ENCODE results near the gene COBL. TPM values are rescaled to one million over a fixed set of nuclear protein-coding genes. Genes with fewer than 3 reads are reported as not detected.

The COBL gene
- total and polyA plus RNA-seq, 10 of the 15 experiments (the other 5 are each of a cell fraction or from before 2014, with no cell fraction given), result 0.21 TPM; not detected in 9

DNA sequence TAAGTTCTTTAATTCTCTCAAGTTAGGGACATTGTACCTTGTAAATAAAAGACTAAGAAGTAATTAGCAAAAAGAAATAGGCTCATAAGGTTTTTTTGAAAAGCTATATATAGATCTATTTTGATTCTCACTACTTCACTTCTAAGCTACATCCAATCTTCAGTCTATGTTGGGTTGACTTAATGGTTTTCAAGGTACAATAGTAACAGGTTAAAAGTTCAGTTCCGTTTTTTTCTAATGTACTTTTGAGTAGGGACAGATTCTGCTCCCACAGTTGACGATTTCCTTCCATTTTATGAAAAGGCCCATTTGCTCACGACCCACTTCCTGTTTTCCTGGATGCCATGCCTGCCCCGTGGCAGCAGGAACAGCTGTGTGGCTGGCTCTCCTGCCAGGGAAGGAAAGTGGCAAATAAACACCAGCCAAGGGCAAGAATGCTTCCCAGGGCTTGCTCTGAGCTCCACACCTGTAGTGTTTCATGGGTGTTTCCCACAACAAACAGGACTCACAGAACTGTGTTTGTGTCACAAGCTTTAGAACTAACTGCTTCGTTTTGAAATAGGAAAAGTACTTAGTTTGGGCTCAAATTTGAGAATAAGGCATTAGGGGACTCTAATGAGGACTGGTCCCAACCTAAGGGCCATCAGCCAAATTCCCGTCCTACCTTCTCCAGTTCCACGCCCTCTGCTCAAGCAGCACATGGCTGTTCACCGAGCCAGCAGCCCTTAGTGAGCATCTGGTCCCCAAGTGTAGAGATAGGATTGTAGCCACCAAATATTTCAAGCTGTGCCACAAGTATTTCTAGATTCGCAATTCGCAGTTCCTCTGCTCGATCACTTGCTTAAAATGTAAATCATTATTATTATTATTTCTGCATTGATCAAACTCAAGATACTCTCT lies 240.7 kb downstream of the COBL start:
- POLR2A ChIA-PET, result no interaction called here
- TF ChIP-seq RFX5 (IDR thresholded peaks at IDR 0.05; ENCODE audit: low read depth, low read length), result no peak
- no peak for TF ChIP-seq ASH2L (IDR thresholded peaks at IDR 0.05; ENCODE audit: borderline replicate concordance, low read depth)
- TF ChIP-seq RUNX3 (IDR thresholded peaks at IDR 0.05; ENCODE audit: low read length), result no peak
- no peak for TF ChIP-seq CBFB (IDR thresholded peaks at IDR 0.05; ENCODE audit: low read depth)
- TF ChIP-seq MEF2A (IDR thresholded peaks at IDR 0.05; ENCODE audit: insufficient read depth, low read depth, low read length), result no peak
- no peak for TF ChIP-seq HCFC1 (IDR thresholded peaks at IDR 0.05; ENCODE audit: low read length)
- TF ChIP-seq JUND (IDR thresholded peaks at IDR 0.05; ENCODE audit: low read depth, low read length), result no peak
- TF ChIP-seq BRCA1 (IDR thresholded peaks at IDR 0.05; ENCODE audit: low read depth, low read length), result no peak
- no peak for TF ChIP-seq JUNB (IDR thresholded peaks at IDR 0.05)
- no peak for TF ChIP-seq BHLHE40 (IDR thresholded peaks at IDR 0.05; ENCODE audit: borderline replicate concordance in 1 of 2, low read depth in 2 of 2, low read length in 1 of 2)
- TF ChIP-seq BACH1 (IDR thresholded peaks at IDR 0.05; ENCODE audit: borderline replicate concordance), result no peak
- TF ChIP-seq, protein P1, sequence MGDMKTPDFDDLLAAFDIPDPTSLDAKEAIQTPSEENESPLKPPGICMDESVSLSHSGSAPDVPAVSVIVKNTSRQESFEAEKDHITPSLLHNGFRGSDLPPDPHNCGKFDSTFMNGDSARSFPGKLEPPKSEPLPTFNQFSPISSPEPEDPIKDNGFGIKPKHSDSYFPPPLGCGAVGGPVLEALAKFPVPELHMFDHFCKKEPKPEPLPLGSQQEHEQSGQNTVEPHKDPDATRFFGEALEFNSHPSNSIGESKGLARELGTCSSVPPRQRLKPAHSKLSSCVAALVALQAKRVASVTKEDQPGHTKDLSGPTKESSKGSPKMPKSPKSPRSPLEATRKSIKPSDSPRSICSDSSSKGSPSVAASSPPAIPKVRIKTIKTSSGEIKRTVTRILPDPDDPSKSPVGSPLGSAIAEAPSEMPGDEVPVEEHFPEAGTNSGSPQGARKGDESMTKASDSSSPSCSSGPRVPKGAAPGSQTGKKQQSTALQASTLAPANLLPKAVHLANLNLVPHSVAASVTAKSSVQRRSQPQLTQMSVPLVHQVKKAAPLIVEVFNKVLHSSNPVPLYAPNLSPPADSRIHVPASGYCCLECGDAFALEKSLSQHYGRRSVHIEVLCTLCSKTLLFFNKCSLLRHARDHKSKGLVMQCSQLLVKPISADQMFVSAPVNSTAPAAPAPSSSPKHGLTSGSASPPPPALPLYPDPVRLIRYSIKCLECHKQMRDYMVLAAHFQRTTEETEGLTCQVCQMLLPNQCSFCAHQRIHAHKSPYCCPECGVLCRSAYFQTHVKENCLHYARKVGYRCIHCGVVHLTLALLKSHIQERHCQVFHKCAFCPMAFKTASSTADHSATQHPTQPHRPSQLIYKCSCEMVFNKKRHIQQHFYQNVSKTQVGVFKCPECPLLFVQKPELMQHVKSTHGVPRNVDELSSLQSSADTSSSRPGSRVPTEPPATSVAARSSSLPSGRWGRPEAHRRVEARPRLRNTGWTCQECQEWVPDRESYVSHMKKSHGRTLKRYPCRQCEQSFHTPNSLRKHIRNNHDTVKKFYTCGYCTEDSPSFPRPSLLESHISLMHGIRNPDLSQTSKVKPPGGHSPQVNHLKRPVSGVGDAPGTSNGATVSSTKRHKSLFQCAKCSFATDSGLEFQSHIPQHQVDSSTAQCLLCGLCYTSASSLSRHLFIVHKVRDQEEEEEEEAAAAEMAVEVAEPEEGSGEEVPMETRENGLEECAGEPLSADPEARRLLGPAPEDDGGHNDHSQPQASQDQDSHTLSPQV (IDR thresholded peaks at IDR 0.05), result no peak
- no peak for TF ChIP-seq RBBP5 (conservative IDR thresholded peaks at IDR 0.05)
- no peak for TF ChIP-seq USF2 (IDR thresholded peaks at IDR 0.05; ENCODE audit: borderline replicate concordance, low read depth, low read length)
- Histone ChIP-seq H3K27me3 (replicated peaks in 1 of 2; ENCODE audit: control insufficient read depth in 2 of 2, insufficient read depth in 2 of 2, low read length in 1 of 2) (no peaks in the 10 kb centered on the region; a peak in 1 of 4 replicates), H3K4me3 (no peak overlapping the region), H3K4me2 (ENCODE audit: control insufficient read depth, insufficient read depth) (no peak overlapping the region), H3K9me3 (replicated peaks; ENCODE audit: control insufficient read depth, insufficient read depth, low read length) (no peaks in the 10 kb centered on the region), H3K9ac (ENCODE audit: control insufficient read depth, insufficient read depth, low read length) (no peak overlapping the region), H3K79me2 (ENCODE audit: control insufficient read depth, insufficient read depth, low read length) (no peaks in the 10 kb centered on the region), H3K36me3 (ENCODE audit: control insufficient read depth in 2 of 2, insufficient read depth in 2 of 2, low read length in 1 of 2) (no peaks in the 10 kb centered on the region), H2AFZ (ENCODE audit: control insufficient read depth, low read depth, low read length) (no peak overlapping the region), H3K27ac (ENCODE audit: control insufficient read depth, insufficient read depth) (no peak overlapping the region), H4K20me1 (ENCODE audit: control insufficient read depth, insufficient read depth) (no peaks in the 10 kb centered on the region), H3K4me1 (ENCODE audit: control insufficient read depth, insufficient read depth, low read length) (no peaks in the 10 kb centered on the region)
- ATAC-seq (no peak), DNase-seq (ENCODE audit: low read depth, low spot score) (no peak), FAIRE-seq (no peak)
- 28% methylated on average over 11 of the region's 11 CpGs for WGBS (ENCODE audit: insufficient coverage, insufficient replicate concordance, low lambda C conversion rate, missing lambda C conversion rate)
- CTCF ChIA-PET, result interaction anchor here (0.9 to 1.2 kb wide), 2 partner anchors 87 to 1009 kb away, joined by 3 to 4 read pairs; no protein-coding TSS in a partner anchor
- intact Hi-C loops (cut with micrococcal nuclease; ENCODE audit: unreplicated experiment), result no loop called here
- in situ Hi-C loops (cut with MboI), result no loop called here
- RAD21 ChIA-PET (ENCODE audit: unreplicated experiment), result no interaction called here
- SMC1A ChIA-PET (ENCODE audit: uncharacterized antibody, unreplicated experiment), result no interaction called here
- BruUV-seq (replicated peaks), result no TSS peak

Measured in GM12878 (cell line).